GM03348 (cell line): Measurements from ENCODE around the gene BCAR3.

Source experiments
- DNase-seq: peaks from one replicate; pipeline ENCODE4 v3.0.0; 2012; ENCODE audit warnings: low spot score

The BCAR3 gene

GRCh38 chr1:93638307-93638847, 43.3 kb downstream of the BCAR3 start:
- no peak for DNase-seq

- DNase-seq = no peak
Observed at GRCh38 chr1:93636712-93637111, 44.9 kb downstream of the BCAR3 start.

- DNase-seq = no peak
Observed at GRCh38 chr1:93635614-93636543, 45.8 kb downstream of the BCAR3 start.

GRCh38 chr1:93633313-93633712, 48.3 kb downstream of the BCAR3 start:
- no peak for DNase-seq

- DNase-seq = no peak
Observed at GRCh38 chr1:93631626-93632365, 49.8 kb downstream of the BCAR3 start.

GRCh38 chr1:93630168-93630567, 51.5 kb downstream of the BCAR3 start:
- DNase-seq = no peak

GRCh38 chr1:93629101-93630059, 52.3 kb downstream of the BCAR3 start:
- DNase-seq = peak; percentile 71

- no peak for DNase-seq
Observed at GRCh38 chr1:93628681-93629080, 53.0 kb downstream of the BCAR3 start.

- DNase-seq = peak; percentile 71
Observed at GRCh38 chr1:93625582-93626327, 55.9 kb downstream of the BCAR3 start.

- DNase-seq = peak; percentile 82
Observed at GRCh38 chr1:93623875-93624274, 57.8 kb downstream of the BCAR3 start.

- no peak for DNase-seq
Observed at GRCh38 chr1:93623436-93623835, 58.2 kb downstream of the BCAR3 start.

- DNase-seq = no peak
Observed at GRCh38 chr1:93621246-93621645, 60.4 kb downstream of the BCAR3 start.

- DNase-seq = no peak
Observed at GRCh38 chr1:93620841-93621210, 60.8 kb downstream of the BCAR3 start.

GRCh38 chr1:93620172-93620840, 61.3 kb downstream of the BCAR3 start:
- DNase-seq = peak; percentile 57

- no peak for DNase-seq
Observed at GRCh38 chr1:93619507-93620171, 62.0 kb downstream of the BCAR3 start.

GRCh38 chr1:93617670-93618499, 63.8 kb downstream of the BCAR3 start:
- DNase-seq = no peak

- DNase-seq = no peak
Observed at GRCh38 chr1:93616996-93617669, 64.5 kb downstream of the BCAR3 start.

GRCh38 chr1:93616221-93616995, 65.2 kb downstream of the BCAR3 start:
- DNase-seq = no peak
